Measurements from ENCODE around the gene PHRF1. TPM values are rescaled to one million over a fixed set of nuclear protein-coding genes. Genes with fewer than 3 reads are reported as not detected.

Gene PHRF1
- total and polyA plus RNA-seq, 9 of the 15 experiments (the other 6 are each of a cell fraction or from before 2014, with no cell fraction given): 0.07 to 37.2 (median 7.7) TPM

DNA sequence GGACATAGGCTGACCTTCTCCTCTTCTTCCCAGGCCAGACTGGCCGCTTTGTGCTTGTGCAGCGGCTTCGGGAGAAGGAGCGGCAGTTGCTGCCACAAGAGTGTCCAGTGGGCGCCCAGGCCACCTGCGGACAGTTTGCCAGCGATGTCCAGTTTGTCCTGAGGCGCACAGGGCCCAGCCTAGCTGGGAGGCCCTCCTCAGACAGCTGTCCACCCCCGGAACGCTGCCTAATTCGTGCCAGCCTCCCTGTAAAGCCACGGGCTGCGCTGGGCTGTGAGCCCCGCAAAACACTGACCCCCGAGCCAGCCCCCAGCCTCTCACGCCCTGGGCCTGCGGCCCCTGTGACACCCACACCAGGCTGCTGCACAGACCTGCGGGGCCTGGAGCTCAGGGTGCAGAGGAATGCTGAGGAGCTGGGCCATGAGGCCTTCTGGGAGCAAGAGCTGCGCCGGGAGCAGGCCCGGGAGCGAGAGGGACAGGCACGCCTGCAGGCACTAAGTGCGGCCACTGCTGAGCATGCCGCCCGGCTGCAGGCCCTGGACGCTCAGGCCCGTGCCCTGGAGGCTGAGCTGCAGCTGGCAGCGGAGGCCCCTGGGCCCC lies 14.1 kb upstream of the PHRF1 start:
- Histone ChIP-seq H3K9me1 (ENCODE audit: control insufficient read depth, insufficient read depth, low read length) (peaks cover 2% of the 10 kb centered on the region), H3K79me2 (ENCODE audit: control insufficient read depth, insufficient read depth, low read length) (peaks cover 35% of the 10 kb centered on the region), H3K4me1 (replicated peaks in 1 of 2; ENCODE audit: control insufficient read depth in 2 of 2, insufficient read depth in 2 of 2, low read length in 2 of 2) (peaks cover 26 to 84% of the 10 kb centered on the region in 2 experiments), H3K4me3 (peak overlapping the region; percentile 95; the same call in 1 of the 2 replicates), H2AFZ (ENCODE audit: low read depth, low read length) (no peak overlapping the region), H3K4me2 (ENCODE audit: insufficient read depth, low read length) (peak overlapping the region; percentile 77; the same call in 1 of the 2 replicates), H3K36me3 (ENCODE audit: control insufficient read depth, insufficient read depth, low read length) (peaks cover 31% of the 10 kb centered on the region; the same call in 2 of the 3 replicates), H3K27ac (ENCODE audit: extremely low read depth, low read depth, low read length) (no peak overlapping the region), H4K20me1 (replicated peaks; ENCODE audit: control insufficient read depth, insufficient read depth, low read length) (0 out of 2 replicates have a peak, but pooled peaks cover 5% of the 10 kb centered on the region), H3K27me3 (ENCODE audit: control insufficient read depth in 2 of 2, insufficient read depth in 2 of 2, low read length in 2 of 2) (no peaks in the 10 kb centered on the region), H3K9ac (ENCODE audit: insufficient read depth in 1 of 2, low read depth in 2 of 2, low read length in 2 of 2) (peak overlapping the region; percentile 10 to 93; a peak in 3 of 4 replicates), H3K9me3 (replicated peaks; ENCODE audit: control insufficient read depth, insufficient read depth, low read depth, low read length) (no peaks in the 10 kb centered on the region)
- FAIRE-seq: no peak
- WGBS (ENCODE audit: insufficient coverage, low coverage, missing lambda C conversion rate): 93% methylated on average over 27 of the region's 29 CpGs
- no peak for DNase-seq (ENCODE audit: extremely low read depth in 1 of 4, low spot score in 3 of 4)
- TSS peak; percentile 49 for BruUV-seq (replicated peaks)
- peak; percentile 36 for TF ChIP-seq FIP1L1 (IDR thresholded peaks at IDR 0.05; ENCODE audit: low read depth, low read length, poor library complexity, severe bottlenecking)
- TF ChIP-seq KLF1 (tag; IDR thresholded peaks at IDR 0.05): no peak
- in situ Hi-C loops (cut with MboI): no loop called here
- intact Hi-C loops (cut with micrococcal nuclease): loop anchor here (10.0 kb wide), 1 partner anchor 233 kb away; the partner anchor contains the start of genes CEND1 and SLC25A22
- ChIA-PET CTCF (ENCODE audit: low intra/inter-chr PET ratio) (no interaction called here), POLR2A (interaction anchor here (0.5 kb wide), 1 partner anchor 16 kb away, joined by 4 read pairs; no protein-coding TSS in a partner anchor)
- ATAC-seq: no peak

DNA sequence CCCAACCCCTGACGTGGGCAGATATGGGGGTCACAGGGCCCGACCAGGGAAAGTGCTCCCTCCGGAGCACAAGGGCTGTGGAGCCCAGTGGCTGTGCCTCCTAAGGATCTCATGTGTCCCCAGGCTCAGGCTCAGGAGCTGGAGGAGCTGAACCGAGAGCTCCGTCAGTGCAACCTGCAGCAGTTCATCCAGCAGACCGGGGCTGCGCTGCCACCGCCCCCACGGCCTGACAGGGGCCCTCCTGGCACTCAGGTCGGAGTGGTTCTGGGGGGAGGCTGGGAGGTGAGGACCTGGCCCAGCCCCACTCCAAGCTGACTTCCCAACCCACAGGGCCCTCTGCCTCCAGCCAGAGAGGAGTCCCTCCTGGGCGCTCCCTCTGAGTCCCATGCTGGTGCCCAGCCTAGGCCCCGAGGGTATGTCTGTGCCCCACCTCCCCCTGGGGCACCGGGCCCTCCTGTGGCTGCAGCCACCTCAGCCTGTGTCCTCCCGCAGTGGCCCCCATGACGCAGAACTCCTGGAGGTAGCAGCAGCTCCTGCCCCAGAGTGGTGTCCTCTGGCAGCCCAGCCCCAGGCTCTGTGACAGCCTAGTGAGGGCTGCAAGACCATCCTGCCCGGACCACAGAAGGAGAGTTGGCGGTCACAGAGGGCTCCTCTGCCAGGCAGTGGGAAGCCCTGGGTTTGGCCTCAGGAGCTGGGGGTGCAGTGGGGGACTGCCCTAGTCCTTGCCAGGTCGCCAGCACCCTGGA lies 13.0 kb upstream of the PHRF1 start:
- POLR2A ChIA-PET: interaction anchor here (0.6 to 1.5 kb wide), 3 partner anchors 12 to 133 kb away, joined by 3 to 4 read pairs (median 3); partner anchors contain the start of gene TMEM80
- no peak overlapping the region for H3K27ac ChIP-seq (ENCODE audit: extremely low read depth, low read depth, low read length)
- CTCF ChIA-PET (ENCODE audit: low intra/inter-chr PET ratio): no interaction called here
- H3K79me2 ChIP-seq (ENCODE audit: control insufficient read depth, insufficient read depth, low read length): peaks cover 46% of the 10 kb centered on the region
- H3K9me3 ChIP-seq (replicated peaks; ENCODE audit: control insufficient read depth, insufficient read depth, low read depth, low read length): no peaks in the 10 kb centered on the region
- no peaks in the 10 kb centered on the region for H3K27me3 ChIP-seq (ENCODE audit: control insufficient read depth in 2 of 2, insufficient read depth in 2 of 2, low read length in 2 of 2)
- H2AFZ ChIP-seq (ENCODE audit: low read depth, low read length): no peak overlapping the region
- H3K4me1 ChIP-seq (replicated peaks in 1 of 2; ENCODE audit: control insufficient read depth in 2 of 2, insufficient read depth in 2 of 2, low read length in 2 of 2): peaks cover 34 to 84% of the 10 kb centered on the region in 2 experiments
- FAIRE-seq (no peak), DNase-seq (ENCODE audit: extremely low read depth in 1 of 4, low spot score in 3 of 4) (no peak), ATAC-seq (no peak)
- H3K9me1 ChIP-seq (ENCODE audit: control insufficient read depth, insufficient read depth, low read length): peaks cover 2% of the 10 kb centered on the region
- intact Hi-C loops (cut with micrococcal nuclease): loop anchor here (10.0 kb wide), 1 partner anchor 232 kb away; the partner anchor contains the start of genes CEND1 and SLC25A22
- in situ Hi-C loops (cut with MboI): no loop called here
- H4K20me1 ChIP-seq (replicated peaks; ENCODE audit: control insufficient read depth, insufficient read depth, low read length): 0 out of 2 replicates have a peak, but pooled peaks cover 5% of the 10 kb centered on the region
- no peak overlapping the region for H3K4me3 ChIP-seq
- WGBS (ENCODE audit: insufficient coverage, low coverage, missing lambda C conversion rate): 96% methylated on average over 15 of the region's 18 CpGs
- peaks cover 33% of the 10 kb centered on the region; the same call in 2 of the 3 replicates for H3K36me3 ChIP-seq (ENCODE audit: control insufficient read depth, insufficient read depth, low read length)
- H3K9ac ChIP-seq (ENCODE audit: insufficient read depth in 1 of 2, low read depth in 2 of 2, low read length in 2 of 2): peak overlapping the region in 1 of 2 experiments; percentile 9; a peak in 2 of 4 replicates
- no TSS peak for BruUV-seq (replicated peaks)
- H3K4me2 ChIP-seq (ENCODE audit: insufficient read depth, low read length): no peak overlapping the region
- TF ChIP-seq, protein P1, sequence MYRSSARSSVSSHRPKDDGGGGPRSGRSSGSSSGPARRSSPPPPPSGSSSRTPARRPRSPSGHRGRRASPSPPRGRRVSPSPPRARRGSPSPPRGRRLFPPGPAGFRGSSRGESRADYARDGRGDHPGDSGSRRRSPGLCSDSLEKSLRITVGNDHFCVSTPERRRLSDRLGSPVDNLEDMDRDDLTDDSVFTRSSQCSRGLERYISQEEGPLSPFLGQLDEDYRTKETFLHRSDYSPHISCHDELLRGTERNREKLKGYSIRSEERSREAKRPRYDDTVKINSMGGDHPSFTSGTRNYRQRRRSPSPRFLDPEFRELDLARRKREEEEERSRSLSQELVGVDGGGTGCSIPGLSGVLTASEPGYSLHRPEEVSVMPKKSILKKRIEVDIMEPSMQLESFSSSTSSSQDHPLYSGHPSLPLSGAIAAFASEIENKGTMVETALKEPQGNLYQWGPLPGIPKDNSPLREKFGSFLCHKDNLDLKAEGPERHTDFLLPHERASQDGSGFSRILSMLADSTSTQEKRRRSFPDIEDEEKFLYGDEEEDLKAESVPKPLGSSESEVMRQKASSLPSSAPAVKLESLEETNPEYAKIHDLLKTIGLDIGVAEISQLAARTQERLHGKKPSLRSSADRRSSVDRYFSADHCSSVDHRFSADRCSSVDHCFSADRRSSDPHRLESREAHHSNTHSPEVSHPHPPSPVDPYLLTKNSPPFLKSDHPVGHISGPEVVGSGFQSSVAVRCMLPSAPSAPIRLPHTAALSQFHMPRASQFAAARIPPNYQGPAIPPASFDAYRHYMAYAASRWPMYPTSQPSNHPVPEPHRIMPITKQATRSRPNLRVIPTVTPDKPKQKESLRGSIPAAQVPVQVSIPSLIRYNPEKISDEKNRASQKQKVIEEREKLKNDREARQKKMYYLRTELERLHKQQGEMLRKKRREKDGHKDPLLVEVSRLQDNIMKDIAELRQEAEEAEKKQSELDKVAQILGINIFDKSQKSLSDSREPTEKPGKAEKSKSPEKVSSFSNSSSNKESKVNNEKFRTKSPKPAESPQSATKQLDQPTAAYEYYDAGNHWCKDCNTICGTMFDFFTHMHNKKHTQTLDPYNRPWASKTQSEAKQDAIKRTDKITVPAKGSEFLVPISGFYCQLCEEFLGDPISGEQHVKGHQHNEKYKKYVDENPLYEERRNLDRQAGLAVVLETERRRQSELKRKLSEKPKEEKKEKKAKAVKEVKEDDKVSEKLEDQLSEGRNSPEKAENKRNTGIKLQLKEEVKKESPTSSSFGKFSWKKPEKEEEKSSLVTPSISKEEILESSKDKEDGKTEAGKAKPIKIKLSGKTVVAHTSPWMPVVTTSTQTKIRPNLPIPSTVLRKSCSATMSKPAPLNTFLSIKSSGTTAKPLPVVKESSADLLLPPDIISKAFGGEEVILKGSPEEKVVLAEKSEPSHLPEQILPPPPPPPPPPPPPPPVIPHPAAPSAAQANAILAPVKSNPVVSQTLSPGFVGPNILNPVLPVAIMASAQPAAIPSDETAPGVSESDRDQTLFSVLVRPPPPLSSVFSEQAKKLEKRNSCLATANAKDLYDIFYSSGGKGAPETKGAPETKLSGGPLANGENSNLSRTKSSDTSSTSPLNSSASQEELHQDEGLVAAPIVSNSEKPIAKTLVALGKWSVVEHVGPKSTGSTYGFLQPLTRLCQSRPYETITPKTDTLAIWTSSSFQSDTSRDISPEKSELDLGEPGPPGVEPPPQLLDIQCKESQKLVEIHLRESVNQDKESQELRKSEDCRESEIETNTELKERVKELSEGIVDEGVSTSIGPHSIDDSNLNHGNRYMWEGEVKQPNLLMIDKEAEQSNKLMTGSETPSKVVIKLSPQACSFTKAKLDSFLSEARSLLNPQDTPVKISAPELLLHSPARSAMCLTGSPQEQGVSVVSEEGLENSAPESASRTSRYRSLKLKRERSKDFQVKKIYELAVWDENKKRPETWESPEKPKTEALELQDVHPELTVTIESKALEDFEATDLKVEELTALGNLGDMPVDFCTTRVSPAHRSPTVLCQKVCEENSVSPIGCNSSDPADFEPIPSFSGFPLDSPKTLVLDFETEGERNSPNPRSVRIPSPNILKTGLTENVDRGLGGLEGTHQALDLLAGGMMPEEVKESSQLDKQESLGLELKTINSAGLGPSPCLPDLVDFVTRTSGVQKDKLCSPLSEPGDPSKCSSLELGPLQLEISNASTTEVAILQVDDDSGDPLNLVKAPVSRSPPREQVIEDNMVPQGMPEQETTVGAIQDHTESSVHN (IDR thresholded peaks at IDR 0.05; ENCODE audit: borderline replicate concordance in 1 of 2, low read depth in 1 of 2): no peak

All from K562 (cell line).